Measurements from ENCODE around the gene R3HDML.
A peak's percentile ranks its signal among the peaks of the same experiment; 100 is the strongest.

R3HDML gene

DNA sequence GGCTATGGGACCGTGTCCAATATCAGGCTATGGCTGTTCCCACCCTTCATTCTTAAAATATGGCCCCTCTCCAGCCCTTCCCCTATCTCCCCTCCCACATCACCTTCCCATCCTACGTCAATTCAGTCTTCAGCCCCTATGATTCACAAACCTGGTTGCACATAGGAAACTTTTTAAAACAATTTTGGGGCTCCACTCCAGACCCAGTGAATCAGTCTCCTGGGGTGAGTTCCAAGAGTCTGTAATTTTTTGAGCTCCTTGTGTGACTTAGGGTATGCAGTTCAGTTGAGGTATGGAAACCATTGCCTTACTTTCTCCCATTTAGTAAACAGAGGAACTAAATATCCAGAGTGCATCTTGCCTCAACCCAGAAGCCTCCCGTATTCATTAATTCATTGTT lies 24.2 kb downstream of the R3HDML start:
- DNase-seq (ENCODE audit: low read depth in 1 of 2, low spot score in 1 of 2): no peak

GRCh38 chr20:44362466-44362940 lies 25.7 kb downstream of the R3HDML start:
- DNase-seq (ENCODE audit: low read depth in 1 of 2, low spot score in 1 of 2): no peak

GRCh38 chr20:44364068-44364467 lies 27.2 kb downstream of the R3HDML start:
- no peak for DNase-seq (ENCODE audit: low read depth in 1 of 2, low spot score in 1 of 2)

- no peak for DNase-seq (ENCODE audit: low read depth in 1 of 2, low spot score in 1 of 2)
Measured at GRCh38 chr20:44364780-44365179, 27.9 kb downstream of the R3HDML start.

DNA sequence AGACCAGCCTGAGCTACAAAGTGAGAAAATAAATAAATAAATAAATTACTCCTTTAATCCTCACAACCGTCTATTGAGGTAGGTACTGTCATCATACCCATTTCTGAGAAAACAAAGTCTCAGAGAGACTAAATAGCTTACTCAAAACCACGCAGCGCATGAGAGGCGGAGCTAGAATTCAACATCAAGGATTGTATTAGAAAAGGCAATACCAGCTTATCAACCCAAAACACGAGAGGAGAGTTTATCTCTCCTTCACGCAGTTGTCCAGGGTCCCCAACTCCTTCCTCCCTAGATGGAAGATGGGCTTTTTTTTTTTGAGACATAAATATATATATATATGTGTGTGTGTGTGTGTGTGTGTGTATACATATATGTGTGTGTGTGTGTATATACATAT lies 30.9 kb downstream of the R3HDML start:
- no peak for DNase-seq (ENCODE audit: low read depth in 1 of 2, low spot score in 1 of 2)

GRCh38 chr20:44370639-44371218 lies 33.9 kb downstream of the R3HDML start:
- no peak for DNase-seq (ENCODE audit: low read depth in 1 of 2, low spot score in 1 of 2)

DNA sequence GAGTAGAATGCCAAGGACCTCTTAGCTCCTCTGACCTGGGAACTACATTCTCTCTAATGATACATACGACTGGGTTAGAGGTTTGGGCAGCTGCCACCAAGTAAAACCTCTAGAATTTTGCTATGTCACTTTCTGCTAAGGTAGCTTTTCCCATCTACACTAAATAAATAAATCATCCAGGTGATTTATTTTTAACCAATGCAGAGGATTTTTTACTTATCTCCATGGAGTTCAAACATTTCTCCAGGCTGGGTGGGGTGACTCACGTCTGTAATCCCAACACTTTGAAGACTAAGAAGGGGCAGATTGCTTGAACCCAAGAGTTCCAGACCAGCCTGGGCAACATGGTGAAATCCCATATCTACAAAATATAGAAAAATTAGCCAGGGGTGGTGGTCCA lies 45.8 kb downstream of the R3HDML start:
- DNase-seq (ENCODE audit: low read depth in 1 of 2, low spot score in 1 of 2): no peak

- DNase-seq (ENCODE audit: low read depth in 1 of 2, low spot score in 1 of 2): peak; percentile 64 to 78
Measured at GRCh38 chr20:44384423-44385027, 47.7 kb downstream of the R3HDML start.

DNA sequence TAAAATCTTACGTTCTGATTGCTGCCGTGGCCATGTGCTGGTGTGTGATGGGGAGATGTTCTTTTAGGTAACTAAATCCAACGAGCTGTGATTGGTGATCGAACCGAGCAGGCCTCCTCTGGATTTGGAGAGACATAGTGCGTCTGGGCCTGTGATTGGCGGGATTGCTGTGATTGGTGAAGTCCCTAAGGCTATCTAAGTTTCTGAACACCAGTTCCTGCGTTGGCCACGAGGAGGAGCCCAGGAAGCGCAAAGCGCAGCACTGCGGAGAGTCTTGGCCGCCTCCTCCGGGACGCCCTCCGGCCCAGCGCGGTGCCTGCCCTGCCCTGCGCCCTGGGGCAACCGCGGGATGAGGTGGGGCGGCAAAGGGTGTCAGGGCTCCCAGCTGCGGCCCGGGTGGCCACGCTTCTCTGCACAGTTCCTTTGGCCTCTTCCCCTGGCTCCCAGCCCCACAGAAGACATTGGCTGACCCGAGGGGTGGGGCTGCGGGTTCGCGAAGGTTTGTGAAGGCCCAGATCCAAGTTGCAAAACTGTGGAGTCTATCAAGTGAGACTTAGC lies 51.7 kb downstream of the R3HDML start:
- DNase-seq (ENCODE audit: low read depth in 1 of 2, low spot score in 1 of 2): peak; percentile 18 to 29

- no peak for DNase-seq (ENCODE audit: low read depth in 1 of 2, low spot score in 1 of 2)
Measured at GRCh38 chr20:44389871-44390270, 53.0 kb downstream of the R3HDML start.

GRCh38 chr20:44390280-44390679 lies 53.4 kb downstream of the R3HDML start:
- no peak for DNase-seq (ENCODE audit: low read depth in 1 of 2, low spot score in 1 of 2)

DNA sequence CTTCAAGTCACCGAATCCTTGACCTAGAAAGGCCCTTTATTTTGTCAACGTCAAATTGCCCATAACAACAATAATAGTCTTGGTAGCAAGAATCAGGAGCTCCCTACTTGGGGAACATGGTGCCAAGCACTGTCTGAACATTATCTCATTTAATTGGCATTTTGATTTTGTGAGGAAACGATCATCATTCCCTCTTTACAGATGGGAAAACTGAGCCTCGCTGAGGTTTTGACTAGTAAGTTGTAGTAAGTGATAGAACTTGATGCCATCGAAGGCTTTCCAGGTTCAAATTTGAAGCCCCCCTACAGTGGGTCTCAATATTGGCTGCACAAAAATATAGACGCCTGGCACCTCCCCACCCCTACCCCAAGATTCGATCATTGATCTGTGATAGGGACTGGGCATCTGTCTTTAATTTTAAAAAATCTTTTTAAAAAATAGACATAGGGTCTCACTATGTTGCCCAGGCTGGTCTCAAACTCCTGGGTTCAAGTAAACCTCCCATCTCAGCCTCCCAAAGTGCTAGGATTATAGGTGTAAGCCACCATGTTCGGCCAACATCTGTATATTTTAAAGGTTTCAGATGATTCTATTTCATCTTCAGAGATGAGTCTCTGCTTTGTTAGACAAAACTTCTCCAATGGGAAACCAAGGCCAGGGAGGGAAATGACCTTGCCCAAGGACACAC lies 55.4 kb downstream of the R3HDML start:
- no peak for DNase-seq (ENCODE audit: low read depth in 1 of 2, low spot score in 1 of 2)

DNA sequence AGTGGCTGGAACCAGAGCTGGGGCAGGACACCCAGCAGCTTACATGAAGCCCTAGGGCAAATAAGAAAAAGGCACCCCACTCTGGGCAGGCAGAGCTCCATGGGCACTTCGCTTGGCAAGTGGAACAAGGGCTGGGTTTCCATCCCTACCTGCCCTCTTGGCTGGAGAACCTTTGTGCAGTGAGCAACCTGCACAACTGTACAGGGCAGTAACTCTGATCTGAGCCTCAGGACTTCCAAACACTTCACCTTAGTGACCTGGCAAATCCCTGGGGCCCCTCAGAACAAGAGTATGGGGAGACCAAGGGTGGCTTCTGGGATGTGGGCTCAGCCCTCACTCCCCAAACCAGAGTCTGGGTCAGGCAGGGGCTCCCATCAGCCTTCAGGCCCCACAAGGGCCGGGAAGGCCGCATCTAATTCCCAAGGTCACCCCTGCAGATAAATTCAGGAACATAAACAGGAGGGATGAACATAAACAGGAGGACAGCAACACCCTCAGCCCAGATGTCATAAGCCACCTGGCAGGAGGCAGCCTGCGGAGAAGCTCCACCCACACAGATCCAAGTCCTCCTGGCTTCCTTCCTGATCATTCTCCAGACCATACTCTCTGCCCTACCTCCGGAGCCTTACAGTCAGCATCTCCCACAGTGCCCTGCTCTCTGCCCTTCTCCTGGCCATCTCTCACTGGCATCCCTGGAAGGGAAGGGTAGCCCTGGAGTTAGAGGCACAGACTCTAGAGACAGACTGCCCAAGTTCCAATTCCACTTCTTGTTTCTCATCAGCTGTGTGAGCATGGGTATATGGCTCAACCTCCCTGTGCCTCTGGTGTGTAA lies 56.1 kb downstream of the R3HDML start:
- DNase-seq (ENCODE audit: low read depth in 1 of 2, low spot score in 1 of 2): no peak

DNA sequence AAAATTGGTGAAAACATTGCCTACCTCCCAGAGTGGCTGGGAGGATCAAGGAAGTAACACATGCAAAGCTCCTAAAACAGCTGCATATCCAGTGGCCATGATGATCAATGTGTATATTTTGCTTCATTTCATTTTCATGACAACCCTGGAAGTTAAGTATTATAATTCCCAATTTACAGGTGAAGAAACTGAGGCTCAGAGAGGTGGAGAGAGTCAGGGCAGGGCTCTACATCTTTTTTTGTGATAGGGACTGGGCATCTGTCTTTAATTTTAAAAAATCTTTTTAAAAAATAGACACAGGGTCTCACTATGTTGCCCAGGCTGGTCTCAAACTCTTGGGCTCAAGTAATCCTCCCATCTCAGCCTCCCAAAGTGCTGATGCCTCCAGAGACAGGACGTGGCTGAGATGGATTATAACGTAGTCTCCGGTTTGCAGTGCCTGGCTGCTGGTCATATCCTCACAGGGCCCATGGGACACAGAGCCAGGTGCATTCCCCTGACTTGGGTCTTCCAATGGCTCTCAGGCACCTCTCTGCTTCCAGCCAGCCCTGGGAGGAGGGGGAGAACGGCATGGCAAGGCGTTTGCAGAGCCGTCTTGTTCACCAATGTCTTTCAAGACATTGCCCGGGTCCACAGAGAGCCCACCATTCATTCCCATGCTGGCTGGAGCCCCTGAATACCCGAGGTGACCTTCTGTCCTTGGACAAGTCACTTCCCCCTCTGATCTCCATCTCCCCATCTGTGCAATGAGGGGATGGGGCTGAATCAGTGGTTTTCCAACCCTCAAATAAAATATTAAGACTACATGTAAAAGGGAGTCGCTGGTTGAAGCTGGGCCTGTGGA lies 57.0 kb downstream of the R3HDML start:
- no peak for DNase-seq (ENCODE audit: low read depth in 1 of 2, low spot score in 1 of 2)

GRCh38 chr20:44394452-44394701 lies 57.5 kb downstream of the R3HDML start:
- DNase-seq (ENCODE audit: low read depth in 1 of 2, low spot score in 1 of 2): no peak

GRCh38 chr20:44394702-44395460 lies 58.0 kb downstream of the R3HDML start:
- DNase-seq (ENCODE audit: low read depth in 1 of 2, low spot score in 1 of 2): no peak

- DNase-seq (ENCODE audit: low read depth in 1 of 2, low spot score in 1 of 2): no peak
Measured at GRCh38 chr20:44395461-44396340, 58.9 kb downstream of the R3HDML start.

DNA sequence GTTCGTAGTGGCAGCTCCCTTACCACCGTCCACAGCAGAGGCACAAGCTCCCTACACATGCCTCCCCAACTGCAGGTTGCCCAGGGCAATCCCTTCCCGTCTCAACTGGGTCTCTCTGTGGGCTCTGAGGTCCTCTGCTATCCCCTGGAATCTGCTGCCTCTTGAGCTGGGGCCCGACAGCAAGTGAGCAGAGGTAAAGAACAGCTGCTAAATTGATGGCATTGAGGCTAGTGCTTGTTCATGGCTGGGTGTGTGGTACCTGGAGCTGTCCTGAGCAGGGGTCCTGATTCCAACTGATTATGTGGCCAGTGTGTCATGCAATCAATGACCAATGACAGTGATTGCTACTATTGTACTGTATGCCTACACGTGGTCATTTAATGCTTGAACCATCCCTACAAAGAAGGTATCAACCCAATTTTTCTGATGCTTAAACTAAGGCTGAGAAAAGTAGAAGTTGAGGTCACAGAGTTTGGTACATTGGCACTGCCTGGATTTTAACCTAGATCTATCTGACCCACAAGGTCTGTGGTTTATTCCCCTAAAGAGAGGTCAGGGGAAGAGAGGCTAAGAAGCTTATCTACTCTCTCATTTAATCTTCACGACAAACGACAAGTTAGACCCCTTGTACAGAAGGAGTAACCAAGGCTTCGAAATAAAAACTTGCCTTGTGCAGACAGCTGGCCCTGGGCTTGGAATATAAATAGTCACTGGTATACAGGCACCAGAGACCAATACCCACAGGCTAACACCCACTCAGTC lies 59.7 kb downstream of the R3HDML start:
- DNase-seq (ENCODE audit: low read depth in 1 of 2, low spot score in 1 of 2): no peak
